Stimulated activated CD4-positive, alpha-beta T cell treated with anti-CD3 and anti-CD28 coated beads, Interleukin-15, amount 100 ng/mL, for 48 hours (primary cell): ENCODE data around the gene FBF1.
"Not testable (repeated sequence)": the region's sequence is repeated elsewhere in the genome, so short reads cannot be mapped to it uniquely, and the experiment has no call there.

Experiments used
- DNase-seq, 2 donors: peaks; one replicate each; pipeline ENCODE4 v3.0.0-alpha.2; 2020; ENCODE audit warnings: low read depth in 2 of 2

Gene FBF1

GRCh38 chr17:75940727-75941441 lies at the start of gene FBF1:
Gene FBF1 (minus strand): TSS chr17:75941042. CDS start chr17:75938149, 2,893 bp downstream.
- DNase-seq: peak; percentile 81 to 87

GRCh38 chr17:75987041-75987440 lies 46.2 kb upstream of the FBF1 start:
- DNase-seq: no peak

DNA sequence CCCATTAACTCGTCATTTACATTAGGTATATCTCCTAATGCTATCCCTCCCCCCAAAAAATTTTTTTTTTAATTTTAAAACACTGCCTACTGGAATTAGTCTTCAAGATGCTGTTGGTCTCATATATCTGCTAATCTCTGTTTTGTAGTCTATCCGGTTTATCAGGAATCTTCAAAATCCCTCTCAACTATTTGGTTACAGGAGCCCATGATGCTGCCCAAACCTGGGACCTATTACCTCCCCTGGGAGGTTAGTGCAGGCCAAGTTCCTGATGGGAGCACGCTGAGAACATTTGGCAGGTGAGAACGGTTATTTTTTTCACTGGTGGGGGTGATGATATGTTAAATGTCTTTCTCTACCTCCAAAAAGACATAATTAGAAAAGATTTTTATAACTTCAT lies 45.1 kb upstream of the FBF1 start:
- DNase-seq: no peak

DNA sequence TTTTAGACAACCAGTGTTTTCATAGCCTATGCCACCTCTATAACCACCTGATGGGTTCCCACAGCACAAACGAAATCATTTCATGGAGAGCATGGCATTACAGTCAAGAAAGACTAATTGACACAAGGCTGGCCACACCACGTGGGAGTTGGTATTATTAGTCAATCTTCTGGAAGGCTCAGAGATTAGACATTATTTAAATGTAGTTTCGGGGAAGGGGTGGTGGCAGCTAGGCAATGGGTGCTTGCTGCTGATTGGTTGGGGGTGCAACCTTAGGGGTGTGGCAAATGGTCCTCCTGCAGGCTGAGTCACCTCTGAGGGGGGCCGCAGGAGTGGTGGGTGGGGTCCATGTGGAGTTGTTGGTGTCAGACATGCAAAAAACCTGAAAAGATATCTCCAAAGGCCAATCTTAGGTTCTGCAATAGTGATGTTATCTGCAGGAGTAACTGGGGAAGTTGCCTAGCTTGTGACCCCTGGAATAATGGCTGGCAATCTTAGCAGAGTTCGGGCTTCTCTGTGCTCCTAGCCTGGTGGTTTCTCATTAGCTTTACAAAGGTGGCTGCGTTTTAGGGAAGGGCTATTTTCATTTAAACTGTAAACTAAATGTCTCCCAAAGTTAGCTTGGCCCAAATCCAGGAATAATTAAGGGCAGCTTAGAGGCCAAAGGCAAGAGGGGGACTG lies 42.8 kb upstream of the FBF1 start:
- no peak for DNase-seq

- DNase-seq: no peak
These were observed 40.3 kb upstream of the FBF1 start for GRCh38 chr17:75981019-75981615.

- DNase-seq: no peak
These were observed 39.6 kb upstream of the FBF1 start for GRCh38 chr17:75980188-75981018.

- DNase-seq: no peak
These were observed 38.9 kb upstream of the FBF1 start for GRCh38 chr17:75979705-75980187.

DNA sequence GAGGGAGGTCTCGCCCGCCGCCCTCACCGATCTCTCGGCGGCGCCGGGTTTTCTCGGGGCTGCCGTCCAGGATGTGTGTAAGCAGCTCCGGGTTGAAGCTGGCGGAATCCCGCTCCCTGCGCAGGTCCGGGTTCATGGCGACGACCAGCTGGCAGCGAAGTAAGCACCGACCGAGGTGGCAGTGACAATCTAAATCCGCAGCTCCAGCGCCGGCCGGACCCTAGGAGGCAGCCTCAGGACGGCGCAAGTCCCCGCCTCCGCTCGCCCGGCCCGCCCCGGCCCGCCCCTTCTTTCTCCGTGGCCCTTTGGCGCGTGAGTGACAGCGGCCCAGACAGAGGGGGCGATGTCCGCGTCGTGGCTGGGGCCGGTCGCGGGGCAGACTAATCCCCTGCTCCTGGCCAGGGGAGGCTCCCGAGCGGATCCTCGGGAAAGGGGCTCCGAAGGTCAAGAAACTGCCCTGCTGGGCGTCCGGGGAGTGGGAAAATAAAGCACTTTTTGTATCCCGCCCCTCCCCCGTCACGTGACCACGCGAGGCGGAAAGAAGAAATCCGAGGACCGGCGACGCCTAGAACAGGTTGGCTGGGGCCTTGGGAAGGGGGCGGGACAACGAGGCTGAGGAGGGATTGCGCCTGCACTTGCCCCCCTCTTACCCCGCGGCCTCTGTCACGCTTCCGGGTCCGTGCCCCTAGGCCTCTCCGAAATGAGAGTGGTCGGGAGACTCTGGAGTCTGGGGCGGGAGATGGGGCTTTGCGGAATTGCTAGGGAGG lies 38.3 kb upstream of the FBF1 start, which contains the start of the genes ACOX1 and TEN1:
TSS of gene ACOX1 (minus strand) at position 229 of the 767 bp plus-strand sequence. CDS start at position 136, 93 bp downstream.
TSS of gene TEN1 (plus strand) at position 303 of the 767 bp plus-strand sequence. CDS start 6,953 bp downstream, outside the sequence.
- peak; percentile 93 to 97 for DNase-seq

- no peak for DNase-seq
These were observed 35.5 kb upstream of the FBF1 start for GRCh38 chr17:75976175-75976848.

DNA sequence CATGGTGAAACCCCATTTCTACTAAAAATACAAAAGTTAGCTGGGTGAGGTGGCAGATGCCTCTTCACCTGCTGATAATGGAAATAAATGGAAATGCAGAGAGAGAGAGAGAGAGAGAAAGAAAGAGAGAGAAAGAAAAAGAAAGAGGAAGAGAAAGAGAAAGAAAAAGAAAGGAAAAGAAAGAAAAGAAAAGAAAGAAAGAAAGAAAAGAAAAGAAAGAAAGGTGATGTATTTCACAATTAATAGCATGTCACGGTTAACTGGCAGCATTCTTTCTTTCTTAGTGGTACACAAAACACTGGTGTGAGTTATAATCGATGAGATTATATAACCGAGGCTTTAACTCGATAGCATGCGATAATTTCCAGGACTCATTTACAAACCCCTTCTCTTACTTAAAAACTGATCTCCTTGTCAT lies 34.9 kb upstream of the FBF1 start:
- DNase-seq: no peak

- DNase-seq: not testable (repeated sequence)
These were observed 34.3 kb upstream of the FBF1 start for GRCh38 chr17:75975187-75975586.

DNA sequence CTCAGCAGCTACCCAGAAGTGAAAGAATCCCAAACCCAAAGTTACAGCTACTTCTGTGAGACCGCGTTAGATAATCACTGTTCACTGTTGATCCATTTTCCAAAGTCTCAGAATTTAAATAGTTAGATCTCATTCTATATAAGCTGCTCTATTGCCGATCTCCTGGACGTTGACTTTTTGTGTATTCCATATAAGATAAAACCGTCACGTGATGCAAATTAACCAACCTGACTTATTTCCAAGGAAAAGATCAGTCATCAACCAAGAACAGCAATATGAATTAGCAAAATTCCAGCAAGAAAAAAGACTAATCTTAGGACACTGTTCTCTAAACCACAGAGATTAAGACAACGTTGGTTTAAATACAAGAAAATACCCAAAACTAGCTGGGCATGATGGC lies 29.8 kb upstream of the FBF1 start:
- DNase-seq: no peak

DNA sequence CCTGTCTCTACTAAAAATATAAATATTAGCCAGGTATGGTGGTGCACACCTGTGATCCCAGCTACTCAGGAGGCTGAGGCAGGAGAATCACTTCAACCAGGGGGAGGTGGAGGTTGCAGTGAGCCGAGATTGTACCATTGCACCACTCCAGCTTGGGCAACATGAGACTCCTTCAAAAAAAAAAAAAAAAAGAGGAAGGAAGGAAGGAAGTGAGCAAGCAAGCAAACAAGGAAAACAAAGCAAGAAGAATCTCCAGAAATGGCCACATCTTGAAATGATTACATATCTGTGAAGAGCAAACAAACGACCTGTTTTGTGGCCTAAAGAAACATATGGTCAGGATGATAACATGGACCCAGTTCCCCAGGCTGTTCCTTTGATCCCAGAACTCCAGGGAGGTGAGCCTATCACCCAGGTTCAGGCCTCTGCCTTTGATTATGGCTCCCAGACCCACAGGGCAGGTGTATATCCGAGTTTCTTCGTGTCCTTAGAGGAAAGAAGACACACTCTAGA lies 29.2 kb upstream of the FBF1 start:
- no peak for DNase-seq

GRCh38 chr17:75969044-75969443 lies 28.2 kb upstream of the FBF1 start:
- DNase-seq: not testable (repeated sequence)

DNA sequence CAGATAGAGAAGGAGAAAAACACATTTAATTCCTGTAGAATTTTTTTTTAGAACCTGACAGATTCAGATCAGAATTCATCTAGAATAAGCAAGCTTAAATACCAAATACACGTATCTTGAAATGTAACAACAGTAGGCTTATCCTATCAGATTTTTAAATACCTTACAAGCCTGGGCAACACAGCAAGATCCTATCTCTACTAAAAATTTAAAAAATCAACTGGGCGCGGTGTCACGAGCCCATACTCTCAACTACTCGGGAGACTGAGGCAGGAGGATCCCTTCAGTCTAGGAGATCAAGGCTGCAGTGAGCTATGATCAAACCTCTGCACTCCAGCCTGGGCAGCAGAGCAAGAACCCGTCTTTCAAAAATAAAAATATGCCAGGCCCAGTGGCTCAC lies 24.6 kb upstream of the FBF1 start:
- no peak for DNase-seq

DNA sequence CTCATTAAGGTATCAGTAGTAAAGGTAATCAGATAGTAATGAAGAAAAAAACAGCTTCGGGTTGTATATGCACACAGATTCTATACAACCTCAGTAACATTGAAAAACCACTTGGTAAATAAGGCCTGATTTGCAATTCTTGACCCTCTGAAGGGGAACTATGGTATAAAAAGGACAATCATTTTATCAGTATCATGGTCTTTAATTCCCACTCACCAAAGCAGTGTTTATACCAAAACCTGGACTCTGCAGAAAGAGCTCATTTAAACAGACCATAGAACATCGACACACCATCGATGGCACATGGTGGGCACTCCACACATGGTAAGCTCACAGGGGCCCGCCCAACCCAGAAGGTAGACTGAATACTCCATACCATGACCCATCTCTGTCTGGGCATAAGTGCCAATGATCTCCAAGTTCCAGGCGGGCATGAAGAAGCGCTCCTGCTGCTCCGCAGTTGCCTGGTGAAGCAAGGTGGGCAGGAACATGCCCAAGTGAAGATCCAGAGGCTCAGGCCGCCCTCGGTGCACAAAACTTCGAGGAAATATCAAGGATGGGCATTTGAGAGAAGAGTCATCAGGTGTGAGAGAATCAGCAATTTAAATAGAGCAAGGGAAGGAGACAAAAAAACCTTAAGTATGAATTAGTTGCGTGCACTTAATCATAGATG lies 19.1 kb upstream of the FBF1 start:
- DNase-seq: no peak

GRCh38 chr17:75959051-75959838 lies 18.4 kb upstream of the FBF1 start:
- no peak for DNase-seq

GRCh38 chr17:75950855-75951554 lies 10.2 kb upstream of the FBF1 start:
- DNase-seq: no peak
